GM12878 (cell line): ENCODE data around the gene ZNF771. TPM values are rescaled to one million over a fixed set of nuclear protein-coding genes. Genes with fewer than 3 reads are reported as not detected.

ENCODE experiments used
- ASH2L ChIP-seq: fragments of 300-600, 200-600 bp; sonication (generic); IDR thresholded peaks from 2 replicates; pipeline ENCODE4 v1.6.1; 2017; ENCODE audit warnings: low read depth, mild to moderate bottlenecking, borderline replicate concordance
- BRCA1 ChIP-seq: IDR thresholded peaks from 2 replicates; pipeline ENCODE4 v1.6.1; 2011; ENCODE audit warnings: low read depth, low read length, improper control_type of control experiment
- CBFB ChIP-seq: IDR thresholded peaks from 2 replicates; pipeline ENCODE4 v1.6.1; 2016; ENCODE audit warnings: antibody characterized with exemption, low read depth
- CEBPB ChIP-seq, 2 experiments: fragments of 150-350 bp in 1 of 2; IDR thresholded peaks; 2 replicates each; pipeline ENCODE4 v1.6.1; 2012 to 2014; ENCODE audit warnings: low read depth in 2 of 2, low read length in 2 of 2, borderline replicate concordance in 1 of 2, inconsistent platforms in 1 of 2
- E2F4 ChIP-seq: IDR thresholded peaks from 2 replicates; pipeline ENCODE4 v1.6.1; 2012; ENCODE audit warnings: low read depth, low read length, improper control_type of control experiment
- EED ChIP-seq: sonication (generic); IDR thresholded peaks from 2 replicates; pipeline ENCODE4 v1.6.1; 2016; ENCODE audit warnings: antibody characterized with exemption, low read depth
- ETV6 ChIP-seq, 2 experiments: fragments of 450-650 bp in 1 of 2; IDR thresholded peaks in 1 of 2; conservative IDR thresholded peaks in 1 of 2; 2 replicates each; pipeline ENCODE4 v1.6.1; 2014; ENCODE audit warnings: antibody characterized with exemption in 1 of 2, borderline replicate concordance in 1 of 2, low read depth in 1 of 2, mild to moderate bottlenecking in 1 of 2, moderate library complexity in 1 of 2
- JUNB ChIP-seq: IDR thresholded peaks from 2 replicates; pipeline ENCODE4 v1.6.1; 2016; ENCODE audit warnings: antibody characterized with exemption, mild to moderate bottlenecking
- KAT2A ChIP-seq: conservative IDR thresholded peaks from 2 replicates; pipeline ENCODE4 v1.6.1; 2011; ENCODE audit warnings: low read depth, low read length; ENCODE audit not compliant: control insufficient read depth
- MTA3 ChIP-seq: IDR thresholded peaks from 2 replicates; pipeline ENCODE4 v1.6.1; 2012; ENCODE audit warnings: low read length, inconsistent platforms, borderline replicate concordance
- NBN ChIP-seq: fragments of 450-650 bp; IDR thresholded peaks from 2 replicates; pipeline ENCODE4 v1.6.1; 2016
- NFIC ChIP-seq: IDR thresholded peaks from 2 replicates; pipeline ENCODE4 v1.6.1; 2012; ENCODE audit warnings: low read depth, mild to moderate bottlenecking, inconsistent platforms, low read length, moderate library complexity
- NR2C1 ChIP-seq: fragments of 450-650 bp; IDR thresholded peaks from 2 replicates; pipeline ENCODE4 v1.6.1; 2017; ENCODE audit warnings: antibody characterized with exemption, mild to moderate bottlenecking, moderate library complexity
- NR2C2 ChIP-seq: IDR thresholded peaks from 2 replicates; pipeline ENCODE4 v1.6.1; 2011; ENCODE audit warnings: borderline replicate concordance, low read depth; ENCODE audit not compliant: control insufficient read depth, insufficient read length
- PML ChIP-seq: IDR thresholded peaks from 2 replicates; pipeline ENCODE4 v1.6.1; 2012; ENCODE audit warnings: low read length, inconsistent platforms
- RB1 ChIP-seq: fragments of 450-650 bp; formaldehyde crosslinking; IDR thresholded peaks from 2 replicates; pipeline ENCODE4 v1.6.1; 2017; ENCODE audit warnings: mild to moderate bottlenecking, borderline replicate concordance
- RCOR1 ChIP-seq: conservative IDR thresholded peaks from 2 replicates; pipeline ENCODE4 v1.6.1; 2012; ENCODE audit warnings: low read depth, low read length, improper control_type of control experiment
- RUNX3 ChIP-seq: IDR thresholded peaks from 2 replicates; pipeline ENCODE4 v1.6.1; 2012; ENCODE audit warnings: low read length, inconsistent platforms
- SIX5 ChIP-seq: IDR thresholded peaks from 2 replicates; pipeline ENCODE4 v1.6.1; 2011; ENCODE audit warnings: mild to moderate bottlenecking, low read depth, low read length, moderate library complexity; ENCODE audit not compliant: severe bottlenecking
- TARDBP ChIP-seq: IDR thresholded peaks from 2 replicates; pipeline ENCODE4 v1.6.1; 2016; ENCODE audit warnings: borderline replicate concordance
- ZBED1 ChIP-seq: IDR thresholded peaks from 2 replicates; pipeline ENCODE4 v1.6.1; 2016; ENCODE audit warnings: borderline replicate concordance
- ZBTB11 ChIP-seq: fragments of 450-650 bp; formaldehyde crosslinking; IDR thresholded peaks from 2 replicates; pipeline ENCODE4 v1.5.0; 2022; ENCODE audit warnings: mild to moderate bottlenecking, missing genetic modification characterization
- polyA plus RNA-seq, 11 experiments: library from polyadenylated mRNA; depleted of rRNA in 4 of 11; unstranded in 6 of 11; stranded (reverse) in 5 of 11; fragments of >200 nt; fragmentation: Nextera tagmentation in 4 of 11; fragmentation: Illumina TruSeq in 1 of 11; extraction: Ambion mirVana in 4 of 11; extraction: Trizol in 1 of 11; gene quantifications; 1 replicate in 1 of 11; 2 replicates in 10 of 11; pipeline versions ENCODE4 v1.2.1 to v1.2.3, GENCODE V29; 2011 to 2016; ENCODE audit warnings: inconsistent platforms in 2 of 11, missing spikeins in 2 of 11, low read depth in 1 of 11
- total RNA-seq, 4 experiments: library from RNA; depleted of rRNA in 3 of 4; stranded (reverse); fragments of >200 nt in 3 of 4; fragmentation: Illumina TruSeq in 1 of 4; extraction: Trizol in 1 of 4; gene quantifications; 2 replicates each; pipeline versions ENCODE4 v1.2.1 to v1.2.3, GENCODE V29; 2013 to 2021
- TF ChIP-seq, protein P1 (sequence below): fragments of 450-650 bp; IDR thresholded peaks from 2 replicates; pipeline ENCODE4 v1.6.1; 2017; ENCODE audit warnings: borderline replicate concordance
- TF ChIP-seq, protein P2 (sequence below): fragments of 450-650 bp; IDR thresholded peaks from 2 replicates; pipeline ENCODE4 v1.6.1; 2017; ENCODE audit warnings: mild to moderate bottlenecking

The ZNF771 gene
- total and polyA plus RNA-seq, 10 of the 15 experiments (the other 5 are each of a cell fraction or from before 2014, with no cell fraction given), result 0.98 to 7.6 (median 3.7) TPM

DNA sequence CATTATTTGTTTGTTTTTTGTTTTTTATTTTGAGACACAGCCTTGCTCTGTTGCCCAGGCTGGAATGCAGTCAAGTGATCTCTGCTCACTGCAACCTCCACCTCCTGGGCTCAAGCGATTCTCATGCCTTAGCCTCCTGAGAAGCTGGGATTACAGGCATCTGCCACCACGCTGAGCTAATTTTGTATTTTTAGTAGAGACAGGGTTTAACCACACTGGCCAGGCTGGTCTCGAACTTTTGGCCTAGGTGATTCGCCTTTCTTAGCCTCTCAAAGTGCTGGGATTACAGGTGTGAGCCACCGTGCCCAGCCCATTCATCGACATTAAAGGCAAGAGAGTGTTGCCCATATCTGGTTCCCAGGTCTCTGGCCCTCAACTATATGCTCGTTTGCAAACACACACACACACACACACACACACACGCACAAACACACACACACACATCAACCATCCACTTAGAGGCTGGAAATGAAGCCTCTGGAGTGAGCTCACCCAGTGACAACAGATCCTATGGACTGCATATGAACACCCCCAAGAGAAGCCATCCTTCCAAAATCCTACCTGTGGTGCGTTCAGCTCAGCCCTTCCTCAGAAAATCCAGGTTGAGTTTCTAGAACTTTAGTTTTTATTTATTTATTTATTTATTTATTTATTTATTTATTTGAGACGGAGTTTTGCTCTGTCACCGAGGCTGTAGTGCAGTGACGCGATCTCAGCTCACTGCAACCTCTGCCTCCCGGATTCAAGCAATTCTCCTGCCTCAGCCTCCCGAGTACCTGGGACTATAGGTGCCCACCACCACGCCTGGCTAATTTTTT lies 50.5 kb downstream of the ZNF771 start (continued):
- TF ChIP-seq, protein P1, sequence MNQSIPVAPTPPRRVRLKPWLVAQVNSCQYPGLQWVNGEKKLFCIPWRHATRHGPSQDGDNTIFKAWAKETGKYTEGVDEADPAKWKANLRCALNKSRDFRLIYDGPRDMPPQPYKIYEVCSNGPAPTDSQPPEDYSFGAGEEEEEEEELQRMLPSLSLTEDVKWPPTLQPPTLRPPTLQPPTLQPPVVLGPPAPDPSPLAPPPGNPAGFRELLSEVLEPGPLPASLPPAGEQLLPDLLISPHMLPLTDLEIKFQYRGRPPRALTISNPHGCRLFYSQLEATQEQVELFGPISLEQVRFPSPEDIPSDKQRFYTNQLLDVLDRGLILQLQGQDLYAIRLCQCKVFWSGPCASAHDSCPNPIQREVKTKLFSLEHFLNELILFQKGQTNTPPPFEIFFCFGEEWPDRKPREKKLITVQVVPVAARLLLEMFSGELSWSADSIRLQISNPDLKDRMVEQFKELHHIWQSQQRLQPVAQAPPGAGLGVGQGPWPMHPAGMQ, result no peak
- no peak for TF ChIP-seq E2F4
- no peak for TF ChIP-seq SIX5
- no peak for TF ChIP-seq NR2C2
- no peak for TF ChIP-seq ETV6 (conservative IDR thresholded peaks at IDR 0.05 in 1 of 2, IDR thresholded peaks at IDR 0.05 in 1 of 2; ENCODE audit: borderline replicate concordance in 1 of 2, low read depth in 1 of 2)
- TF ChIP-seq TARDBP, result no peak; the same call in 1 of the 2 replicates
- TF ChIP-seq RCOR1, result no peak
- no peak for TF ChIP-seq RB1
- no peak for TF ChIP-seq KAT2A
- TF ChIP-seq MTA3, result no peak; the same call in 1 of the 2 replicates
- no peak for TF ChIP-seq CEBPB (IDR thresholded peaks at IDR 0.05; ENCODE audit: borderline replicate concordance in 1 of 2, low read depth in 2 of 2, low read length in 2 of 2)
- no peak for TF ChIP-seq NFIC
- TF ChIP-seq PML, result no peak; the same call in 1 of the 2 replicates
- TF ChIP-seq RUNX3, result peak; percentile 53; the same call in 1 of the 2 replicates
- no peak for TF ChIP-seq NR2C1
- no peak for TF ChIP-seq ZBTB11 (CRISPR knock-in tag)
- TF ChIP-seq EED, result 0 out of 2 replicates have a peak, but pooled peaks have one; percentile 5
- TF ChIP-seq, protein P2, sequence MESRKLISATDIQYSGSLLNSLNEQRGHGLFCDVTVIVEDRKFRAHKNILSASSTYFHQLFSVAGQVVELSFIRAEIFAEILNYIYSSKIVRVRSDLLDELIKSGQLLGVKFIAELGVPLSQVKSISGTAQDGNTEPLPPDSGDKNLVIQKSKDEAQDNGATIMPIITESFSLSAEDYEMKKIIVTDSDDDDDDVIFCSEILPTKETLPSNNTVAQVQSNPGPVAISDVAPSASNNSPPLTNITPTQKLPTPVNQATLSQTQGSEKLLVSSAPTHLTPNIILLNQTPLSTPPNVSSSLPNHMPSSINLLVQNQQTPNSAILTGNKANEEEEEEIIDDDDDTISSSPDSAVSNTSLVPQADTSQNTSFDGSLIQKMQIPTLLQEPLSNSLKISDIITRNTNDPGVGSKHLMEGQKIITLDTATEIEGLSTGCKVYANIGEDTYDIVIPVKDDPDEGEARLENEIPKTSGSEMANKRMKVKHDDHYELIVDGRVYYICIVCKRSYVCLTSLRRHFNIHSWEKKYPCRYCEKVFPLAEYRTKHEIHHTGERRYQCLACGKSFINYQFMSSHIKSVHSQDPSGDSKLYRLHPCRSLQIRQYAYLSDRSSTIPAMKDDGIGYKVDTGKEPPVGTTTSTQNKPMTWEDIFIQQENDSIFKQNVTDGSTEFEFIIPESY, result no peak
- no peak for TF ChIP-seq JUNB
- no peak for TF ChIP-seq BRCA1
- no peak for TF ChIP-seq ZBED1
- TF ChIP-seq NBN, result peak; percentile 12
- no peak for TF ChIP-seq ASH2L
- no peak for TF ChIP-seq CBFB
